Parathyroid adenoma (tissue), 2 donors: ENCODE results near the gene HERC3.
A peak's percentile ranks its signal among the peaks of the same experiment; 100 is the strongest.

Source experiments
- H2AFZ ChIP-seq: fragments of 300-600 bp; sonication (generic); one replicate; pipeline ENCODE4 v1.7.0; 2017; ENCODE audit warnings: antibody characterized with exemption, mild to moderate bottlenecking
- H3K27ac ChIP-seq: fragments of 300-600 bp; sonication (generic); one replicate; pipeline ENCODE4 v1.7.0; 2017
- H3K27me3 ChIP-seq: fragments of 300-600 bp; sonication (generic); one replicate; pipeline ENCODE4 v1.7.0; 2017; ENCODE audit warnings: low read length; ENCODE audit not compliant: control insufficient read depth, insufficient read depth
- H3K36me3 ChIP-seq: fragments of 300-600 bp; sonication (generic); one replicate; pipeline ENCODE4 v1.7.0; 2017; ENCODE audit warnings: low read length; ENCODE audit not compliant: control insufficient read depth, insufficient read depth
- H3K4me1 ChIP-seq: fragments of 300-600 bp; sonication (generic); one replicate; pipeline ENCODE4 v1.7.0; 2017; ENCODE audit warnings: control low read depth
- H3K4me2 ChIP-seq: fragments of 300-600 bp; sonication (generic); one replicate; pipeline ENCODE4 v1.7.0; 2017; ENCODE audit warnings: low read length
- H3K4me3 ChIP-seq: fragments of 300-600 bp; sonication (generic); one replicate; pipeline ENCODE4 v1.7.0; 2017; ENCODE audit warnings: low read depth, low read length
- H3K79me2 ChIP-seq: fragments of 300-600 bp; sonication (generic); one replicate; pipeline ENCODE4 v1.7.0; 2017; ENCODE audit warnings: control low read depth
- H3K9ac ChIP-seq: fragments of 300-600 bp; sonication (generic); one replicate; pipeline ENCODE4 v1.7.0; 2017; ENCODE audit warnings: mild to moderate bottlenecking
- H3K9me3 ChIP-seq: fragments of 300-600 bp; sonication (generic); one replicate; pipeline ENCODE4 v1.7.0; 2017; ENCODE audit warnings: low read length; ENCODE audit not compliant: control insufficient read depth
- CTCF ChIP-seq: fragments of 300-600 bp; sonication (generic); IDR thresholded peaks from one replicate; pipeline ENCODE4 v1.7.0; 2017; ENCODE audit warnings: antibody characterized with exemption, mild to moderate bottlenecking
- donor health status: primary hyperparathyroidism.

HERC3 gene

GRCh38 chr4:88724406-88724805 lies 132.1 kb downstream of the HERC3 start:
- H2AFZ ChIP-seq: no peak overlapping the region
- no peaks in the 10 kb centered on the region for H3K27me3 ChIP-seq
- no peak overlapping the region for H3K9ac ChIP-seq
- H3K9me3 ChIP-seq: no peaks in the 10 kb centered on the region
- H3K4me1 ChIP-seq: peaks cover 19% of the 10 kb centered on the region
- no peak for TF ChIP-seq CTCF
- H3K36me3 ChIP-seq: no peaks in the 10 kb centered on the region
- no peaks in the 10 kb centered on the region for H3K79me2 ChIP-seq
- H3K27ac ChIP-seq: no peak overlapping the region
- H3K4me2 ChIP-seq: no peak overlapping the region
- no peak overlapping the region for H3K4me3 ChIP-seq

- Histone ChIP-seq H3K4me2 (no peak overlapping the region), H2AFZ (no peak overlapping the region), H3K36me3 (no peaks in the 10 kb centered on the region), H3K4me3 (no peak overlapping the region), H3K27ac (no peak overlapping the region), H3K4me1 (peaks cover 19% of the 10 kb centered on the region), H3K9me3 (no peaks in the 10 kb centered on the region), H3K79me2 (no peaks in the 10 kb centered on the region), H3K27me3 (no peaks in the 10 kb centered on the region), H3K9ac (no peak overlapping the region)
- TF ChIP-seq CTCF: no peak
These were observed 132.9 kb downstream of the HERC3 start for GRCh38 chr4:88725143-88725542.

GRCh38 chr4:88725986-88726385 lies 133.7 kb downstream of the HERC3 start:
- no peaks in the 10 kb centered on the region for H3K27me3 ChIP-seq
- no peak overlapping the region for H3K9ac ChIP-seq
- H3K79me2 ChIP-seq: no peaks in the 10 kb centered on the region
- no peak overlapping the region for H3K27ac ChIP-seq
- no peaks in the 10 kb centered on the region for H3K9me3 ChIP-seq
- no peaks in the 10 kb centered on the region for H3K36me3 ChIP-seq
- no peak for TF ChIP-seq CTCF
- no peak overlapping the region for H3K4me3 ChIP-seq
- H2AFZ ChIP-seq: no peak overlapping the region
- no peak overlapping the region for H3K4me2 ChIP-seq
- H3K4me1 ChIP-seq: peaks cover 19% of the 10 kb centered on the region

GRCh38 chr4:88728146-88728545 lies 135.9 kb downstream of the HERC3 start:
- Histone ChIP-seq H3K36me3 (no peaks in the 10 kb centered on the region), H3K9me3 (no peaks in the 10 kb centered on the region), H3K4me3 (no peak overlapping the region), H3K27me3 (no peaks in the 10 kb centered on the region), H3K27ac (peak overlapping the region; percentile 44), H3K79me2 (no peaks in the 10 kb centered on the region), H3K9ac (no peak overlapping the region), H2AFZ (no peak overlapping the region), H3K4me1 (peaks cover 19% of the 10 kb centered on the region), H3K4me2 (no peak overlapping the region)
- TF ChIP-seq CTCF: no peak

- Histone ChIP-seq H3K36me3 (no peaks in the 10 kb centered on the region), H3K4me1 (peaks cover 19% of the 10 kb centered on the region)
These were observed 137.0 kb downstream of the HERC3 start for GRCh38 chr4:88729146-88729760.

More at GRCh38 chr4:88729146-88729760, 137.0 kb downstream of the HERC3 start:
- Histone ChIP-seq H2AFZ (no peak overlapping the region), H3K79me2 (no peaks in the 10 kb centered on the region), H3K4me3 (no peak overlapping the region), H3K27me3 (no peaks in the 10 kb centered on the region), H3K27ac (no peak overlapping the region), H3K9ac (no peak overlapping the region), H3K4me2 (no peak overlapping the region), H3K9me3 (no peaks in the 10 kb centered on the region)
- TF ChIP-seq CTCF: peak; percentile 27
